SK-MEL-5 (cell line): Measurements from ENCODE around the gene IL12RB2. TPM values are rescaled to one million over a fixed set of nuclear protein-coding genes. Genes with fewer than 3 reads are reported as not detected.

Experiments used
- DNase-seq: peaks from one replicate; pipeline ENCODE4 v3.0.0-alpha.2; 2016; ENCODE audit warnings: low read depth, low spot score
- in situ Hi-C: cut with HindIII; loops from 2 replicates; pipeline ENCODE4 v1.10.0; 2016; ENCODE audit warnings: low sequenced_read_pairs, high pct_unique_total_duplicates, low pct_unique_long_range_greater_than_20kb
- polyA plus RNA-seq, 2 experiments: library from polyadenylated mRNA; depleted of rRNA; stranded (reverse); fragments of >200 nt; gene quantifications; 2 replicates each; pipeline ENCODE4 v1.2.3, GENCODE V29; 2015
- total RNA-seq: library from RNA; depleted of rRNA; stranded (reverse); fragments of >200 nt; shearing (Covaris generic); gene quantifications from 2 replicates; pipeline ENCODE4 v1.2.3, GENCODE V29; 2014; rRNA removed

IL12RB2 gene, protein sequence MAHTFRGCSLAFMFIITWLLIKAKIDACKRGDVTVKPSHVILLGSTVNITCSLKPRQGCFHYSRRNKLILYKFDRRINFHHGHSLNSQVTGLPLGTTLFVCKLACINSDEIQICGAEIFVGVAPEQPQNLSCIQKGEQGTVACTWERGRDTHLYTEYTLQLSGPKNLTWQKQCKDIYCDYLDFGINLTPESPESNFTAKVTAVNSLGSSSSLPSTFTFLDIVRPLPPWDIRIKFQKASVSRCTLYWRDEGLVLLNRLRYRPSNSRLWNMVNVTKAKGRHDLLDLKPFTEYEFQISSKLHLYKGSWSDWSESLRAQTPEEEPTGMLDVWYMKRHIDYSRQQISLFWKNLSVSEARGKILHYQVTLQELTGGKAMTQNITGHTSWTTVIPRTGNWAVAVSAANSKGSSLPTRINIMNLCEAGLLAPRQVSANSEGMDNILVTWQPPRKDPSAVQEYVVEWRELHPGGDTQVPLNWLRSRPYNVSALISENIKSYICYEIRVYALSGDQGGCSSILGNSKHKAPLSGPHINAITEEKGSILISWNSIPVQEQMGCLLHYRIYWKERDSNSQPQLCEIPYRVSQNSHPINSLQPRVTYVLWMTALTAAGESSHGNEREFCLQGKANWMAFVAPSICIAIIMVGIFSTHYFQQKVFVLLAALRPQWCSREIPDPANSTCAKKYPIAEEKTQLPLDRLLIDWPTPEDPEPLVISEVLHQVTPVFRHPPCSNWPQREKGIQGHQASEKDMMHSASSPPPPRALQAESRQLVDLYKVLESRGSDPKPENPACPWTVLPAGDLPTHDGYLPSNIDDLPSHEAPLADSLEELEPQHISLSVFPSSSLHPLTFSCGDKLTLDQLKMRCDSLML
- 28.6 and 29.8 TPM in 2 replicates for total RNA-seq
- 17.7 and 24.7 TPM in 2 replicates for polyA plus RNA-seq (2015; cell fraction: cytosol; rRNA removed)
- polyA plus RNA-seq (2015; cell fraction: nucleus; rRNA removed), result 6.9 and 16.8 TPM in 2 replicates

DNA sequence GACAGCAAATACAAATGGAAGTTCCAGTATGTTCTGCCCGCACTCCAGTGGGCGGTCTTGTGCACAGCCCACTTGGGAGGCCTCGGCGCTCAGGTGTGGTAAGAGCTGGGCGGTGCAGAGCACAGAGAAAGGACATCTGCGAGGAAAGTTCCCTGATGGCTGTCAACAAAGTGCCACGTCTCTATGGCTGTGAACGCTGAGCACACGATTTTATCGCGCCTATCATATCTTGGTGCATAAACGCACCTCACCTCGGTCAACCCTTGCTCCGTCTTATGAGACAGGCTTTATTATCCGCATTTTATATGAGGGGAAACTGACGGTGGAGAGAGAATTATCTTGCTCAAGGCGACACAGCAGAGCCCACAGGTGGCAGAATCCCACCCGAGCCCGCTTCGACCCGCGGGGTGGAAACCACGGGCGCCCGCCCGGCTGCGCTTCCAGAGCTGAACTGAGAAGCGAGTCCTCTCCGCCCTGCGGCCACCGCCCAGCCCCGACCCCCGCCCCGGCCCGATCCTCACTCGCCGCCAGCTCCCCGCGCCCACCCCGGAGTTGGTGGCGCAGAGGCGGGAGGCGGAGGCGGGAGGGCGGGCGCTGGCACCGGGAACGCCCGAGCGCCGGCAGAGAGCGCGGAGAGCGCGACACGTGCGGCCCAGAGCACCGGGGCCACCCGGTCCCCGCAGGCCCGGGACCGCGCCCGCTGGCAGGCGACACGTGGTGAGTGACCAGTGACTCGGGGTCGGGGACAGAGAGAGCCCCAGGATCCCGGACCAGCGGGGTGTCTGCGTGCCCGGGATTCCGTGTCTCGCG is at the start of gene IL12RB2:
IL12RB2 (plus strand) TSS at position 623 of the 810 bp plus-strand sequence. CDS start 12,496 bp downstream, outside the sequence.
- in situ Hi-C loops, result no loop called here
- DNase-seq, result peak; percentile 23

DNA sequence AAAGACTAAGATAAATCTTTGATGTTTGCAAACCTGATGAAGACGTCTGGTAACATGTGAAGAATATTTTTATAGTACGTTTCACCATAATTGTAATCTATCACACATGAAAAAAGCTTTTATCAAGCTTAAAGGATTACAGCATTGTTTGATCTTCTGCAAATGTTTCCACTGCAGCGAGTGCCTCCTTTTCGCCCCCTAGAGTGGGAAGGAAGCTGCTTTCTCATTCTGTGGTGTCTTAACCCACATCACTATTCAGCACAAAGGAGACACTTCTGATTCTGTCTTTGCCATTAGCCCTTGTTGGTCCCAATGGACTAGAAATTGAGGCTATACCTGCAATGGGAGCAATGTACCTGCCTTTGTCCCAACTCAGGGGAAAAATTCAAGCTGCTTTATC is 46.0 kb upstream of the IL12RB2 start:
- DNase-seq, result peak; percentile 45
- in situ Hi-C loops, result no loop called here

DNA sequence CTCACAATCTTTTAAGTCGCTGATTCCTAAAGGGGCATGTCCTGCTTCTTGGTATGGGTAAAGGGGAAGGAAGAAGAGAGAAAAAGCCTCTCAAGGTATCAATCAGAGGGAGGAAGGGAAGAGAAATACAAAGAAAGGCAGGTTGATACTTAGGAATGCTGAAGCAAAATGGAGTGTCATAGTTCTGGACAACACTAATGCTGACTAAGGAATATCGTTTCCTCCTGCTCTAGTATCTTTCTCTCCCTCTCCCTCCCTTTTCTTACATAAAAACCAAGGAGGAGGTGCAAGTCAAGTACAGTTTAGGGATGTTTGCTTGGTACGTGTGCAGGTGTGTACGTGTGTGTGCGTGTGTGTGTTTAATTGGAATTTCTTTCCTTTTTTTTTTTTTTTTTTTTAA is 44.9 kb upstream of the IL12RB2 start:
- in situ Hi-C loops, result no loop called here

DNA sequence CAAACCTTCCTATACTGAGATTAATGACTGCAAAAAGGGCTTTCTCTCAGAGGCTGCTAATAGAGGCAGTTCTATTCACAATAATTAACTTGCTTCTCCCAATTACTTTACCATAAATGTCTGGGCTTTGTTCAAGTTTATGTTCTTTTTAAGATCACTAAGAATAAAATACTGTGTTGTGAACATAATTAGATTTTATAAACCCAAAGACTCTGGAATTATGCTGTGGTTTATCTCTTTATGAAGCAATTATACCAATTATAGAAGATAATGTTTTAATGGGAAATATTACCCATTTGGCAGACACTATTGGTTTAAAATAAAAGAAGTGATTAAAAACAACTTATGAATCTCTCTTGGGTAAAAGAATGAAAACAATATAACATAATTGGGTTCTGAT is 43.5 kb upstream of the IL12RB2 start:
- DNase-seq, result no peak
- in situ Hi-C loops, result no loop called here

More for the DNA sequence above, 44.9 kb upstream of the IL12RB2 start:
- no peak for DNase-seq

DNA sequence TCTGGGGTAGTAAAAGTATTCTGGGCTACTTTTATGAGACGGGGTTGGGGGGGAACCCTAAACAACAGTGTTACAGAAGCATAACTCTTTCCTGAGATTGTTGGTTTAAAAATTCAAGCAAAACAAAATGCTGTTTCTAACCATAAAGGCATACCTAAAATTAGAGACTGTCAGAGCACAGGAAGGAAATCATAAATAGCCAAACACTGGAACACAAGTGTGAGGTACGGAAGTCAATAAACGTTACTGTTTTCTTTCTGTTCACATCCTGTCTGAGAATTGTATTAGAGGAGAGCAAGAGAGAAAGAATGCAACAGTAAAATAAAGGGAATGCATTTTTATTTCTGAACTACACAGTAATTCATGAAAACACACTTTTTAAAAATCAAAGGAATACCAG is 42.8 kb upstream of the IL12RB2 start:
- in situ Hi-C loops, result no loop called here

DNA sequence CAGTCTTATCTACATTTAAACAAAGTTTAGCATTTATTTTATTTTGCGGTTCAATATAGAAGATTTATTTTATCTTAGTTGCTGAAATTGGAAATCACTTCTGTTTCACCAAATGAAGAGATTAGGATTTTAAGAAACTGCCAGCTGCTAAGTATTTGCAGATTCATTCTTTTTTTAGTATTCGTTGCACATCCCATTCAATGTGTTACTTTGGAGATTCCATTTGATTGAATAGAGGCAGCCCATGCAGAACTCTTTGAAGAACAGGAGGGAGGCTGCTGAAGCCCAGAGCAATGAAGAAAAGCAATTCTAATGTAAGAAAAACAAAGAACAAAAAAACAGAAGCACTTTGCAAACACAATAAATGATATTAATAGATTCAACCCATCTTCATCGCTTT is 38.6 kb upstream of the IL12RB2 start:
- in situ Hi-C loops, result no loop called here
- no peak for DNase-seq

More for the DNA sequence above, 42.8 kb upstream of the IL12RB2 start:
- DNase-seq, result no peak

DNA sequence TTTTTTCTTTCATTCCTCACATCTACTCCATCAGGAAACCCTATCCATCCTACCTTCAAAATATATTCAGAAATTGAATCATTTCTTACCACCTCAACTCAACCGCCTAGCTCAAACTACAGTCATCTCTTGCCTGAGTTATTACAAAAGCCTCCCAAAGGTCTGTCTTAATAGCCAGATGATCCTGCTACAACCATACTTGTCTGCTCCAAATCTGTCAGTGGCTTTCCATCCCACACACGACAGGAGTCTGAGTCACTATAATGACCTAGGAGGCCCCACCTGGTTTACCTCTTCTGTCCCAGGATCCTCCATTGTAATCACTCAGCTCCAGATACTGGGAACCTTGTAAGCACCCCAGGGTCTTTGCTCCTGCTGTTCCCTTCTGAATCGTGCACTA is 37.1 kb upstream of the IL12RB2 start:
- DNase-seq, result no peak
- in situ Hi-C loops, result no loop called here

DNA sequence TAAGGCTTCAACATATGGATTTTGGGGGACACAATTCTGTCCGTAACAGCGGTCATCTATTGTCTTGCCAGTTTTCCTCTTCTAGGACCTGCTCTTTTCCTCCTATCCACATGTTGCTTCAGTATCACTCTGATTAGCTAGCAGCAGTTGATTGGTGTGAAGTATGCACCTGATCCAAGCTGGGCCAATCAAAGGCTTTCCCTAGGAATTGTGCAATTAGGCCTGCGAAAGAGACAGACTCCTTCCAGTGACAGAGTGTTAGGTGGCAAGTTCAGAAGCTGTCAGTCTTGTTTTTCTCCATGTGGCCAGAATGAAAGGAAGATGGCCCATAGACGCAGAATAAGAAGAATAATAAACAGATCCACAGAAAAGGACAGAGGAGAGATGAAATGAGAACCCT is 34.1 kb upstream of the IL12RB2 start:
- in situ Hi-C loops, result no loop called here
- DNase-seq, result no peak

DNA sequence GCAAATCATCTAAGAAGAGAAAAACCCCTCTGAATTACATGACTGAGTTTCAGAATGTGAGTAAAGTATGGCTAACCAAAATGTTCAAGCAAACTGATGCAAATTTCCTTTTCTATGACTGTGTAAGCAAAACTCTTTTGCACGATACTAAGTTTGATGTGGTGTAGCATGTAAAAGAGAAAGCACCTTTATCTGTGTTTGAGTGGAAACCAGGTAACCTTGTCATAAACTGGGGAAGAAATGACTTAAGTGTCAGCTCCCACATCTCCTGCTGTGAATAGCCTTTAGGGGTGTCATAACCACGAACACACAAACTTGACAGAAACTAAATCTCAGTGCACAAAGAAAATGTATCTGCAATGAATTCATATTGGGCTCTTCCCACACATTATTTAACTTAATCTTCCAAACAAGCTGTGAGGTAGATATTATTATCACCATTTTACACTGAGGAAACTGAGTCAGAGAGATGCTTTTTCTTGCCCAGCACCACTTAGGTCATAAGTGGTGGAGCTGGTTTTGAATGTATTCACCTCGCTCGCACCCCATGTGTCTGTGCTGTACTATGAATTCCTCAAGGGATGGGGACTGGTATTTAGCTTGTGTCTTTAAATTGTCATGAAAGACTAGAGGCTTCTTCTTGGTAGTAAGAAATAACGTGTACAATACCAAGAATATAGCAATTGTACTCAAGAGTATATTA is 32.9 kb upstream of the IL12RB2 start:
- in situ Hi-C loops, result no loop called here
- DNase-seq, result no peak

DNA sequence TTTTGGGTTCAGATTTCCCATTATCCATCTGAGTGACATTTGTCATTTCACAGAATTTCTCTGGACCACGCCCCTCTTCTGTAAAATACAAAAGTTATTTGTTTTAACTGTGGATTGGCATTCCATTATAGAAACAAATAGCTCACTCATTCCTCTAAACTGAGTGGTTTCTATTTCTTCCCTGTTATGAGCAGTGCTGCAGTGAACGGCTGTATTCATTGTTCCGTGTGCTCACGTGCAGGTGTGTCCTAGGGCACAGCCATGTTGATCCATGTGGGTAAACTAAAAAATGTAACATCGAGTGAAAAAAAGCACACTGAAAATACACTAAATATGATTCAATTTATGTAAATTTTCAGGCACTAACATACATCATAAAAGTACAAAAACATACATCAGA is 27.0 kb upstream of the IL12RB2 start:
- in situ Hi-C loops, result no loop called here
- DNase-seq, result peak; percentile 66

DNA sequence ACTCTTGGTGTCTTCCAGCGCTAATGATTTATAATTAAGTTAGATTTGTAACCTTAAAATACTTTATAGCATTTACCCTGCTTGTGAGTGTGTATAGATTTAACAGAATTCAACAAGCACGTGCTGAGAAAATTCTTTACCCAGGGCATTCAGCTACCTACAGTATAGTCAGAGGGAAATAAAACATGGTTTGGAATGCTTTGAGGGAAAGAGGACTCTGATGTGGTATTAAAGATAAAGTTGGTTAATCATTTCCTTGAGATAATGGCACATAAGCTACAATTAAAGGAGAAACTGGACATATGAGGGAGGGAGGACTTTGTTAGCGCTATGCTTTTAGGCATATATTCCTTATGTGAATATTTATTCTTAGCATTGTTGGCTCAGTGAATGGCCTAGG is 26.4 kb upstream of the IL12RB2 start:
- no peak for DNase-seq
- in situ Hi-C loops, result no loop called here

DNA sequence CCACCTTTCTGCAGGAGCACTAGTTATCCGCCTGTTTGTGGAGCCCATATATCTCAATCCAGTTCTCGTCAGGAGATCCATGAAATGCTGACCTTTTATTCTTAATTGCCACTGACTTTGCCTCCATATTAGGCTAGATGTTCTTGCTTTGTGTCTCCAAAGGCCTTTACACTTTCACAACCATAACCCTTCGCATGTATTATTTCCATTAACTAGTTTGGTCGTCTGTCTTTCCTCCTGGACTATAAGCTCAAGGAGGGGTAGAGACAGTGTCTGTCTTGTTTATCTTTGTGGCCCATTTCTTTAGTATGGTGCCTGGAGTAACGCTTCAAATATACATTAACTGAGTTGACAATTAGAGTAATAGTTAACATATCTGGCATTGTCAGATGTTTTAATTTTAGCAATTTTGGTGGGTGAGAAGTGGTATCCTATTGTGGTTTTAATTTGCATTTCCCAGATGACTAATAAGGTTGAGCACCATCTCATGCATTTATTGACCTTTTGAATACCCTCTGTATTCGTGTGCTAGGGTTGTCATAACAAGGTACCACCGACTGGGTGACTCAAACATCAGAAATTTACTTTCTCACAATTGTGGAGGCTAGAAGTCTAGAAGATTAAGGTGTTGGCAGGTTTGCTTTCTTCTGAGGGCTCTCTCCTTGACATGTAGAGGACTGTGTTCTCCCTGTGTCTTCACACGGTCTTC is 21.7 kb upstream of the IL12RB2 start:
- no peak for DNase-seq
- in situ Hi-C loops, result no loop called here

DNA sequence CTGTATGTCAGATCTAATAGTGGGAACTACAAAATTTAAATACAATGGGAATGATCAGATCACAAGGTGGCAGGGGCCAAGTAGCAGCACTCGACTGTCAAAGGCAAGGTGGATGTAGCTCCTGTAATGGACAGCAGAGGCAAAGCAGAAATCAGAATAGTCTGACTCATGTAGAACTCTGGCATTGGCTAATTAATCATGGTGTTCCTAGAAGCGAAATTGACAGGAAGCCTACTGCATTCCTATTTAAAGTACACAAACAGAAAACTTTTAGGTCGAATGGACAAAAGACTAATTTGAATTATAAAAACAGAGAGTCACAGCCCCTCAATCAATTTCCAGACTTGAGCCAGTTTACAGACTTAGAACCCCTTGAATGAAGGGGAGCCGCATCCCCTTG is 17.4 kb upstream of the IL12RB2 start:
- in situ Hi-C loops, result no loop called here
- no peak for DNase-seq

DNA sequence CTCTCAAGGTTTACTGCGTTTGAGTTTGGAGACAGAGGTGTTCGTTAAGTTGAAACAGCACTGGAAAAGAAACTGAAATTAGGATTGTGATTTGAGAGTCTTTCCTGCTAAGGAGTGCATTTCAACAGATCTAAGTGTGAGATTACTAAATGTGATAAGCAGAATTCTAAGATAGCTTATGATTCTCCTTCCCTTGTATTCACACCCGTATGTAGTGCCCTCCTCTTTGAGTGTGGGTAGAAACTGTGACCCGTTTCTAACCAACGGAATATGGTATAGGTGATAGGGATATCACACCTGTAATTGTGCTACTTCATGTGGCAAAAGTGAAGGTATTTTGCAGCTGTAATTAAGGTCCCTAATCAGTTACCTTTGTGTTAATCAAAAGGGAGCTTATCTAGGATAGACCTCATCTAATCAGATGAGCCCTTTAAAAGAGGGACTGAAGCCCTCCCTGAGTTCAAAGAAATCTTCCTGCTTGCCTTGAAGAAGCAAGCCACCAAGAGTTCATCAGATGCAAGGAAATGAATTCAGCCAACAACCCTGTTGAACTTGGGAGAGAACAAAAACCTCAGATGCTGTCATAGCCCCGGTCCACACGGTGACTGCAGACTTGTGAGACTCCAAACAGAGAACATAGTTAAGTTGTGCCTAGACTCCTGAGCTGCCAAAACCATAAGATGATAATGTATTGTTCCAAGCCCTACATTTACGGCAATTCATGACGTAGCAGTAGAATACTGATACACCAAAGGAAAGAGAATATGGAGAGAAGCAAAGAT is 12.6 kb upstream of the IL12RB2 start:
- in situ Hi-C loops, result no loop called here
- DNase-seq, result no peak

DNA sequence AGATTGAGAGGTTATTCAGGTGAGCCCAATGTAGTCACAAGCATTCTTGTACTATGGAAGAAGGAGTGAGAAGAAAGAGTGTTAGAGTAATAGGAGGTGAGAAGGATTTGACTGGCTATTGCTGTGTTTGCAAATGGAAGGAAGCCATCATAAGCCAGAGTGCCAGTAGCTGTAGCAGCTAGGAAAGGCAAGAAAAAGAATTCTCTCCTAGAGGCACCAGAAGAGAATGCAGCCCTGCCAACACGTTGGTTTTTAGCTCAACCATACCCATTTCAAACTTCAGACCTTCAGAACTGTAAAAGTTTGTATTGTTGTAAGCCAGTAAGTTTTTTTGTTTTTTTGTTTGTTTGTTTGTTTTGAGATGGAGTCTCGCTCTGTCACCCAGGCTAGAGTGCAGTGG is 8.9 kb upstream of the IL12RB2 start:
- DNase-seq, result peak; percentile 22
- in situ Hi-C loops, result no loop called here

DNA sequence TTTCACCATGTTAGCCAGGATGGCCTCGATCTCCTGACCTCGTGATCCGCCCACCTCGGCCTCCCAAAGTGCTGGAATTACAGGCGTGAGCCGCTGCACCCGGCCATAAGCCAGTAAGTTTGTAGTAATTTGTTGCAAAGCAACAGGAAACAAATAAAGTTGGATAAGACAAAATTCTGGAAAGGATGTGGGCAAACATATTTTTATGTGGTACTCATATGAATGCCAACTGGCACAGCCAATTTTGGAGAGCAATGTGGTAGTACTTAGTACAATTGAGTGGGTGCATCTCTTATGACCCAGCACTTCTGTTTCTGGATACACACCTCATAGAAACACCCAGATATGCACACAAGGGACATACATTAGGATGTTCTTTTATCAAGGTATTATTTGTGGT is 8.4 kb upstream of the IL12RB2 start:
- in situ Hi-C loops, result no loop called here
- no peak for DNase-seq
